Spleen (tissue), 11 donors: ENCODE results near the gene STK24. TPM values are rescaled to one million over a fixed set of nuclear protein-coding genes. Genes with fewer than 3 reads are reported as not detected.

Source experiments
- DNase-seq: peaks from one replicate; pipeline ENCODE4 v3.0.0-alpha.2; 2020
- H3K27ac ChIP-seq, 8 donors: fragments of 200-600 bp; sonication (generic) in 7 of 8; 1 replicate in 4 of 8; 2 replicates in 4 of 8; pipeline versions ENCODE4 v1.5.0 to v1.8.0; 2016 to 2021; ENCODE audit warnings: inconsistent platforms in 4 of 8, mild to moderate bottlenecking in 4 of 8, moderate library complexity in 1 of 8
- H3K27me3 ChIP-seq, 7 donors: fragments of 200-600 bp; sonication (generic) in 6 of 7; replicated peaks in 1 of 7; 1 replicate in 4 of 7; 2 replicates in 3 of 7; pipeline versions ENCODE4 v1.5.0 to v1.8.0; 2016 to 2021; ENCODE audit warnings: inconsistent platforms in 3 of 7, mild to moderate bottlenecking in 1 of 7
- H3K36me3 ChIP-seq, 6 donors: fragments of 200-600 bp; sonication (generic) in 5 of 6; 1 replicate in 4 of 6; 2 replicates in 2 of 6; pipeline versions ENCODE4 v1.5.0 to v1.8.0; 2016 to 2021; ENCODE audit warnings: inconsistent platforms in 2 of 6
- H3K4me1 ChIP-seq, 6 donors: fragments of 200-600 bp; sonication (generic) in 5 of 6; 1 replicate in 3 of 6; 2 replicates in 3 of 6; pipeline versions ENCODE4 v1.5.0 to v1.8.0; 2016 to 2021; ENCODE audit warnings: inconsistent platforms in 3 of 6
- H3K4me3 ChIP-seq, 8 donors: fragments of 200-600 bp; sonication (generic) in 7 of 8; 1 replicate in 4 of 8; 2 replicates in 4 of 8; pipeline versions ENCODE4 v1.5.0 to v1.8.0; 2016 to 2021; ENCODE audit warnings: inconsistent platforms in 4 of 8, mild to moderate bottlenecking in 4 of 8, moderate library complexity in 2 of 8
- H3K9me3 ChIP-seq, 8 donors: fragments of 200-600 bp; sonication (generic) in 7 of 8; 1 replicate in 4 of 8; 2 replicates in 4 of 8; pipeline versions ENCODE4 v1.5.0 to v1.8.0; 2016 to 2021; ENCODE audit warnings: inconsistent platforms in 4 of 8
- POLR2A ChIP-seq, 3 donors: fragments of 450-650 bp; IDR thresholded peaks; one replicate each; pipeline ENCODE4 v1.5.1; 2017; ENCODE audit warnings: antibody characterized with exemption in 3 of 3, mild to moderate bottlenecking in 1 of 3
- POLR2AphosphoS5 ChIP-seq, 3 donors: sonication (generic); formaldehyde crosslinking; IDR thresholded peaks; one replicate each; pipeline ENCODE4 v1.5.1; 2017; ENCODE audit warnings: antibody characterized with exemption in 3 of 3
- WGBS, 5 donors: extraction: QIAGEN DNeasy Blood & Tissue Kit in 3 of 5; methylation state at CpG; one replicate each; pipeline versions ENCODE4 v1.1.5 to v1.1.7; 2013 to 2018; 5-methylcytosine and 5-hydroxymethylcytosine counted together
- intact Hi-C: fragments of 100-400 bp; cut with DNase I; formaldehyde crosslinking; loops from one replicate; pipeline ENCODE4 v1.15.0; 2023; ENCODE audit warnings: low total_unique reads
- polyA plus RNA-seq, 3 donors: library from polyadenylated mRNA; stranded (reverse); fragments of 200-250 nt; gene quantifications; one replicate each; pipeline ENCODE4 v1.2.1, GENCODE V29; 2013
- total RNA-seq, 7 donors: library from RNA; depleted of rRNA in 3 of 7; stranded (reverse); fragments of >200 nt in 3 of 7; fragmentation: NEBNext Ultra II Directional in 4 of 7; extraction: Animal tissue kit (Norgen Biotek cat#: 25700) in 4 of 7; gene quantifications; one replicate each; pipeline versions ENCODE4 v1.1.0 to v1.2.1, GENCODE V29; 2016 to 2021
- TF ChIP-seq, protein P1 (sequence below), 11 experiments: fragments of 200-600 bp in 7 of 11; fragments of 450-650 bp in 4 of 11; sonication (generic) in 4 of 11; IDR thresholded peaks in 8 of 11; conservative IDR thresholded peaks in 3 of 11; 1 replicate in 7 of 11; 2 replicates in 4 of 11; pipeline versions ENCODE4 v1.4.0 to v1.8.0; 2016 to 2021; ENCODE audit warnings: antibody characterized with exemption in 11 of 11, inconsistent platforms in 4 of 11, mild to moderate bottlenecking in 1 of 11
- donor health status: healthy with polysubstance abuse.
- donor health status: DM: no; HTN: no; CAD: no; lungs with moderate emphysema.
- donor health status: DM: no; HTN: no; CAD: no.
- donor health status: Bipolar disorder and iron deficiency.
- donor health status: healthy.
- donor health status: DM: no; HTN: no; CAD: no.
- donor health status: DM: yes; HTN: yes; CAD: no.

STK24 gene
- total and polyA plus RNA-seq, 10 donors: 36.5 to 132 (median 94.5) TPM

DNA sequence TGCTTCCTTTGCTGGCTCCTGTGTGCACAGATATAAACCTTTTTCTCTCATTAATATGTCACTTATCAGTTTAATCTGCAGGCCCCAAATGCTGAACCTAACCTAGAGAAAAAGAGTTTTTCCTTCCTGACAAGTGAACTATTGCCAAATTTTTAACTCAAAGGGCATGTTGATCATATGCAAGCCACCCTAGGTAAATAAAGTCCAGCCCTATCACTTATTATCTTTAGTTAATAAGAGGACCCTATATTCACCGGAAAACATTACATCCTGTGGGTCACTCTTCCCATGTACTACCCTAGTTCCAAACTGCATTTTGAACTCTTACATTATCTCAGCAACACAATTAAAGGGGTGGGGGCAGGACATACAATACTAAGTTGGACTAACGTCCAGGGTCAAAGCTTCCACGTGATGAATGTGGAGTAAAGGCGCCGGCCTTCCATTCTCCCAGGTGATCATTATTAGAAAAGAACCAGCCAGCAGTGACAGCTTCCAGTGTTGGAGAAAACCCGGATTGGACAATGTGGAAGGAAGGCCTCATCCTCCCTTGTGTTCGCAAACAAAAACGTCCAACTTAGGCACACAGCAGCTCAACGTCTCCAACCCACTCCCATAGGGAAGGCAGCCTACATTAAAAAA lies 86.6 kb downstream of the STK24 start:
- WGBS, 5 donors: 57 to 74% (median 67%) methylated on average over 9 of the region's 9 CpGs
- Histone ChIP-seq H3K36me3 (peaks cover 0 to 11% (median 0%) of the 10 kb centered on the region in 6 donors), H3K4me1 (peaks cover 34 to 96% (median 84%) of the 10 kb centered on the region in 6 donors), H3K27me3 (no peaks in the 10 kb centered on the region), H3K4me3 (no peak overlapping the region), H3K9me3 (no peaks in the 10 kb centered on the region), H3K27ac (peak overlapping the region in 5 of 8 donors; percentile 11 to 55 (median 49))
- DNase-seq: no peak
- intact Hi-C loops: no loop called here
- no peak for TF ChIP-seq POLR2A (IDR thresholded peaks at IDR 0.05)
- TF ChIP-seq, protein P1, sequence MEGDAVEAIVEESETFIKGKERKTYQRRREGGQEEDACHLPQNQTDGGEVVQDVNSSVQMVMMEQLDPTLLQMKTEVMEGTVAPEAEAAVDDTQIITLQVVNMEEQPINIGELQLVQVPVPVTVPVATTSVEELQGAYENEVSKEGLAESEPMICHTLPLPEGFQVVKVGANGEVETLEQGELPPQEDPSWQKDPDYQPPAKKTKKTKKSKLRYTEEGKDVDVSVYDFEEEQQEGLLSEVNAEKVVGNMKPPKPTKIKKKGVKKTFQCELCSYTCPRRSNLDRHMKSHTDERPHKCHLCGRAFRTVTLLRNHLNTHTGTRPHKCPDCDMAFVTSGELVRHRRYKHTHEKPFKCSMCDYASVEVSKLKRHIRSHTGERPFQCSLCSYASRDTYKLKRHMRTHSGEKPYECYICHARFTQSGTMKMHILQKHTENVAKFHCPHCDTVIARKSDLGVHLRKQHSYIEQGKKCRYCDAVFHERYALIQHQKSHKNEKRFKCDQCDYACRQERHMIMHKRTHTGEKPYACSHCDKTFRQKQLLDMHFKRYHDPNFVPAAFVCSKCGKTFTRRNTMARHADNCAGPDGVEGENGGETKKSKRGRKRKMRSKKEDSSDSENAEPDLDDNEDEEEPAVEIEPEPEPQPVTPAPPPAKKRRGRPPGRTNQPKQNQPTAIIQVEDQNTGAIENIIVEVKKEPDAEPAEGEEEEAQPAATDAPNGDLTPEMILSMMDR (IDR thresholded peaks at IDR 0.05 in 8 of 11, conservative IDR thresholded peaks at IDR 0.05 in 3 of 11): no peak
- TF ChIP-seq POLR2AphosphoS5 (IDR thresholded peaks at IDR 0.05): no peak

DNA sequence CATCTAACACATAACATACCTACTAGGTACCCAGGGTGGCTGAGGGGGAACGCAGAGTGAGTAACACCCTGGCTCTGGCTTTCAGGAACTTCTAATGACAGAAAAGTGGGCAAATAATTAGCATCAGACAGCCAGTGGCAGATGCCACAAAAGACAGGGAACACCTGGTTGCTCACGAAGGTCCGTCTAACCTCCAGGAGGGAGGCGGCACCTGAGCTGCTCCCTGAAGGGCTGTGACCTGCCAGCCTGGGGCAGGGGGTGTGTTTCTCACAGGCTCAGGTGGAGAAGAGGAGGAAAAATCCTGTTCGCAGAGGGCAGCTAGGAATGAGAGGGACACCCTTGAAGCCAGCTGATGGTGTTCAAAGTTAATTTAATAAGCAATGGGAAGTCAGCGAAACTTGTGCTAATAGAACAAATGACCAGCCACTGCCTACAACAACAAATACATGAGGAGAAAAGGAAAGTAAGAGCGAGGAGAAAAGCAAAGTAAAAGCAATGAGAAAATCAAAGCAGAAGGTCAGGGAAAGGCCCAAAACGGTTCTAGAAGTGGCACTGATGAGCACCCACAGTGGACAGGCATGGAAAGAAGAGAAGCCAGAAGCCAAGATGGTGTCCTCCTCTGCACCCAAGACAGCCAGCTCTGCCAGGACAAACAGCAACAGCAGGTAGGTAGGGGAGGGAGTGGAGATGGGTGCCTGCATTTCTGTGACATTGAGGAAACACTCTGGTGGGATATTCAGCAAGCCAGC lies 87.3 kb downstream of the STK24 start:
- WGBS, 5 donors: 75 to 82% (median 81%) methylated on average over 8 of the region's 8 CpGs

DNA sequence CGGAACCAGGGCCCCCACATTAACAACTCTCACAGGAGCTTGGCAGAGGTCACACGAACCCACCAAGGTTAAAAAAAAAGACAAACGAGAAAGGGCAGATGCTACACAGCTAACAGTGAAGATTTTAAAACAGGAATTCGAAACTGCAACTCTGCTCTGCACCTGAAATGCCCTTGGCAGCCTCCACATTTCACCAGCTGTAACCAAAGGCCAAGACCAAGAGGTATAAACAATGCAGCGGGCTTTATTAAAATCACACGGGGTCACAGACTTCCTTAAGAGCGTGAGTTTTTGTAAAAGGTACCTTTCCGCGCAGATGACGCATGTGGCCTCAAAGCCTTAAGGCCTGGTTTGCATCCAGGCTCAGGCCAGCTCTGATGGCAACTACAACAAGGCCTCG lies 88.2 kb downstream of the STK24 start:
- Histone ChIP-seq H3K27me3 (no peaks in the 10 kb centered on the region), H3K4me3 (no peak overlapping the region), H3K4me1 (peaks cover 49 to 100% (median 94%) of the 10 kb centered on the region in 6 donors), H3K36me3 (peaks cover 0 to 6% (median 0%) of the 10 kb centered on the region in 6 donors), H3K27ac (peak overlapping the region in 5 of 8 donors; percentile 20 to 55 (median 49)), H3K9me3 (no peaks in the 10 kb centered on the region)
- DNase-seq: no peak
- WGBS, 5 donors: 68 to 87% (median 77%) methylated on average over 11 of the region's 11 CpGs
- intact Hi-C loops: no loop called here
- TF ChIP-seq POLR2AphosphoS5 (IDR thresholded peaks at IDR 0.05): no peak
- TF ChIP-seq, protein P1 (IDR thresholded peaks at IDR 0.05 in 8 of 11, conservative IDR thresholded peaks at IDR 0.05 in 3 of 11): no peak
- TF ChIP-seq POLR2A (IDR thresholded peaks at IDR 0.05): no peak

More for the DNA sequence above, 87.3 kb downstream of the STK24 start:
- H3K9me3 ChIP-seq: no peaks in the 10 kb centered on the region
- no peak overlapping the region for H3K4me3 ChIP-seq
- no peak for DNase-seq
- TF ChIP-seq POLR2A (IDR thresholded peaks at IDR 0.05) (no peak), POLR2AphosphoS5 (IDR thresholded peaks at IDR 0.05) (no peak)
- TF ChIP-seq, protein P1 (IDR thresholded peaks at IDR 0.05 in 8 of 11, conservative IDR thresholded peaks at IDR 0.05 in 3 of 11): no peak
- peaks cover 40 to 96% (median 87%) of the 10 kb centered on the region in 6 donors for H3K4me1 ChIP-seq
- no peaks in the 10 kb centered on the region for H3K27me3 ChIP-seq
- H3K27ac ChIP-seq: peak overlapping the region in 7 of 8 donors; percentile 11 to 55 (median 38)
- peaks cover 0 to 7% (median 0%) of the 10 kb centered on the region in 6 donors for H3K36me3 ChIP-seq
- intact Hi-C loops: no loop called here

DNA sequence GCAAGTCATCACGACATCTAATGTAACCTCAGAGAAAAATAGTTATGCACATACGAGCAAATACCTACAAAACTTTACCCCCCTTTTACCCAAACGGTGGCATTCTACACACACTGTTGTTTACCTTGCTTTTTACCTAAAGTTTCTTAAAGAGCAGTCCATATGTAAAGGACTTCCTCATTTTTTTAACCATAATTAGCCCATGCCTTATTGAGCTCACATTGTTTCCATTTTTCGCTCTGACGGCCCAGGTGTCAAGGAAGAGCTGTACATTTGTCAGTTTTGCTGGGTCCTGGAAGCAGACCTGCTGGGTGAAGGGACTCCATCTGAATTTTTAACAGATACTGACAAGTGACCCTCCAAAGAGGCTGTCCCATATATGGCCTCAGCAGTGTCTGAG lies 89.4 kb downstream of the STK24 start:
- WGBS, 5 donors: 59 to 70% (median 62%) methylated on average over 5 of the region's 5 CpGs
- DNase-seq: no peak
- Histone ChIP-seq H3K27ac (no peak overlapping the region), H3K36me3 (peaks cover 0 to 6% (median 0%) of the 10 kb centered on the region in 6 donors), H3K4me3 (no peak overlapping the region), H3K9me3 (no peaks in the 10 kb centered on the region), H3K27me3 (no peaks in the 10 kb centered on the region), H3K4me1 (peaks cover 57 to 100% (median 96%) of the 10 kb centered on the region in 6 donors)
- intact Hi-C loops: no loop called here
- TF ChIP-seq, protein P1 (IDR thresholded peaks at IDR 0.05 in 8 of 11, conservative IDR thresholded peaks at IDR 0.05 in 3 of 11): no peak
- TF ChIP-seq POLR2A (IDR thresholded peaks at IDR 0.05) (no peak), POLR2AphosphoS5 (IDR thresholded peaks at IDR 0.05) (no peak)
